ENCODE measurements around the gene TXNRD2.
"Not testable (repeated sequence)": the region's sequence is repeated elsewhere in the genome, so short reads cannot be mapped to it uniquely, and the experiment has no call there.

Gene TXNRD2

DNA sequence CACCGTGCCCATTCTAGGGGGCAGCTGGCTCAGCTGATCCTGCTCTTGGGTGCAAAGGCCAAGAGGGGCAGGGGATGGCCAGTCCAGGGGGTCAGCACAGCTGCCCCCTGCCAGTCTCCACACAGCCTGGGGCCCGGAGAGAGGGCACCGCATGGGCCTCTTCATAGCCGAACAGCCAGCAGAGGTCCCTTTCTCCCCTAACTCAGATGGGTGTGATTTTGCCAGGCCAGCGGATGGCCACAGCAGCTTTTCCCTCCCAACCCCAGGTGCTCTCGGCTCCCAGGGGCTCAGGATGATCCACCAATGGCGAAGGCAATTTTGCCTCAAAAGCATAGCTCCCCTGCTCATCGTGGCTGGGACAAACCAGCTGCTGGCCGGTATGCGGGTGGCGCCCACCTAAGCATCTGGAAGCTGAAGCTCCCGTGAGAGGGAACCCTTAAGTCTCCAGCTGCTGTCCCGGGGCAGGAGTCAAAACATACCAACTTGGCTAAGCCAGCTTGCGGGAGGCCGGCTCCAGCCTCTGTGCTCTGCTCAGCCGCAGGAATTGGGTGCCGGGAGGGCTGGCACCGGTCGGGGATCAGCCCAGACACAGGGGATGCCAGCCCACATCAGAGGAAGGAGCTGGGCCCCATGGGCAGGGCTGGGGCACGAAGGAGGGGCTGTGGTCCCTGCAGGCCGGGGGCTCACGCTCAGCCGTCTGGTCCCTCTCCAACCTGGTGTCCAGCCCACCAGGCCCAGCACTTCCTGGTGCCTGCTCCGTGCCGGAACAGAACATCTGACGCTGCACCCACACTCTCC, 56.5 kb downstream of the TXNRD2 start:
- no peak for DNase-seq

DNA sequence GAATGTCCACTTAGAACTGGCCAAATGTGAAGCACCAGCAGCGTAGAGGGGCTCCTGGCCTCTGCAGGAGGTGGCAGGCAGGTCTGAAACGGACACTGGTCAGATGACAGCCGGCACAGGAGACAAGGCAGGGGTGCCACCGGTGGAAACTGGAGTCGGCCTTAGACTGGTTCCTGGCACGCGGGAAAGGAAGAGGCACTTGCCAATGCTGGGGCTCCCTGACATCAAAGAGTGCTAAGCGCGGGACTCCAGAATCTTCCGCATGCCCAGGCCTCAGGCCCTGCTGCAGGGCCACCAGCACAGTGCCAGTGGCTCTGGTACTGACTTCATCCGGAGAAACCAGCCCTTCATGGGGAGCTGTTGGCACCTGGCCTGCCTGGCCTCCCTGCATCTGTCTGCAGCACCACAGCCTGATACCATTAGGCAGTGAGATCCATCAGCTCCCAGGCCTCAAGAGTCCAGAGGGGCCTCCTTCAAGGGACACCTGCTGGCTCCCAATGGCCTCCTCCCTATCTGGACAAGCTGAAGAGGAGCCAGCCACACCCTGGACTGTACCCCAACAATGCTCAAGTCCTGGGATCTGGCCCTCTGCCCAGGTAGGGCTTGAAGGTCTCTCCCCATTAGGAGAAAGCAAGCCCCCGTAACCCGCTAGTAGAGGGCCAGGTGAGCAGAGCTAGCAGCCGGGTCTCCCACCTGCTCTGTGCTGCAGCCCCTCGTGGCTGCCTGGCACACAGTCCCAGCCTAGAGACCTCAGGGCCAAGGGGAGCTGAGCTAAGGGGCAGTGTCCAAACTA, 57.3 kb downstream of the TXNRD2 start:
- DNase-seq = no peak

DNA sequence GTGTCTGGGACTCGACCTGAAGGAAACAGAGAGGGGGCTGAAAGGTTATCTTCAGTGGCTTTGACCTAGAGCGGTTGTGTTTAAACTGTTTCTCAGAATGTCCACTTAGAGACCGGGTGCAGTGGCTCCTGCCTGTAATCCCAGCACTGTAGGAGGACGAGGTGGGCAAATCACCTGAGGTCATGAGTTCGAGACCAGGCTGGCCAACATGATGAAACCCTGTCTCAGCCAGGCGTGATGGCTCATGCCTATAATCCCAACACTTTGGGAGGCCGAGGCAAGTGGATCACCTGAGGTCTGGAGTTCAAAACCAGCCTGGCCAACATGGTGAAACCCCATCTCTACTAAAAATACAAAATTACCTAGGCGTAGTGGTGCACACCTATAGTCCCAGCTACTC, 58.2 kb downstream of the TXNRD2 start:
- not testable (repeated sequence) for DNase-seq

DNA sequence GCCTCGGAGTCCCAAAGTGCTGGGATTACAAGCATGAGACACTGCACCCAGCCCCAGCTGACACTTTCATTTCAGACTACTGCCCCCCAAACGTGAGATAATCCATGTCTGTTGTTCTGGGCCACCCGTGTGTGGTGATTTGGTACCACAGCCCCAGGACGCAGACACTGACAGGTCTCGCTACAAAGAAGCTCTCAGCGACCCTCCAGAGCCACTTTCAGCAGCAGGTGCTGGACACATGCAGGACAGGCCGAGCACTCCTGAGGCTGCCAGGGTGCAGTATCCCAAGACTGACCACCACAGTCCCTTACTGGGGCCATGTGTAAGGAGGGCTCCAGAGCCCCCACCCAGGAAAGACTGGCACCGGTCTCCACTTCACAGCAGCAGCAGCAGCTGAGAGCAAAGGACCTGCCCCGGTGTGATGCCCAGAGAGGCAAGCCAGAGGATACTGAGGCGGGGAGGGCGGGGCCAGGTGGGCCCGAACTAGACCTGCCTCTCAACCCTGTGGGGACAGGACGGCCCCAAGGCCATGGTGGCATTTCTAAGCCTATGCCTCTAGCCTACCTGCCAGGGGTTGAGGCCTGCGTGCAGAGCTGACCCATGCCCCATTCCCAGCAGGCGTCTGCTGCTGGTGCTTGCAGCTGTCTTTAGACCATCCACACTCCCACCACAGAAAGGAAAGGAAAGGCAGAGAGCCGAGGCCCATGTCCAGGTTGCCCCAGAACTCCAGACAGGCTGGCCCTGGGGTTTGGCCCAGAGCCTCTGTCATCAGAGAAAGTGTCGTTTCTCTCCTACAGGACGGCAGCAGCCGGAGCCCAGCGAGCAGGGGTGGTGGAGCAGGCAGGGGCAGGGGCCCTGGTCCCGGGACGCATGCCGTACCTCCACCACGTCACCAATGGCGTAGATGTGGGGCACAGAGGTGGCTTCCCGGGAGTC, 58.9 kb downstream of the TXNRD2 start:
- no peak for DNase-seq

DNA sequence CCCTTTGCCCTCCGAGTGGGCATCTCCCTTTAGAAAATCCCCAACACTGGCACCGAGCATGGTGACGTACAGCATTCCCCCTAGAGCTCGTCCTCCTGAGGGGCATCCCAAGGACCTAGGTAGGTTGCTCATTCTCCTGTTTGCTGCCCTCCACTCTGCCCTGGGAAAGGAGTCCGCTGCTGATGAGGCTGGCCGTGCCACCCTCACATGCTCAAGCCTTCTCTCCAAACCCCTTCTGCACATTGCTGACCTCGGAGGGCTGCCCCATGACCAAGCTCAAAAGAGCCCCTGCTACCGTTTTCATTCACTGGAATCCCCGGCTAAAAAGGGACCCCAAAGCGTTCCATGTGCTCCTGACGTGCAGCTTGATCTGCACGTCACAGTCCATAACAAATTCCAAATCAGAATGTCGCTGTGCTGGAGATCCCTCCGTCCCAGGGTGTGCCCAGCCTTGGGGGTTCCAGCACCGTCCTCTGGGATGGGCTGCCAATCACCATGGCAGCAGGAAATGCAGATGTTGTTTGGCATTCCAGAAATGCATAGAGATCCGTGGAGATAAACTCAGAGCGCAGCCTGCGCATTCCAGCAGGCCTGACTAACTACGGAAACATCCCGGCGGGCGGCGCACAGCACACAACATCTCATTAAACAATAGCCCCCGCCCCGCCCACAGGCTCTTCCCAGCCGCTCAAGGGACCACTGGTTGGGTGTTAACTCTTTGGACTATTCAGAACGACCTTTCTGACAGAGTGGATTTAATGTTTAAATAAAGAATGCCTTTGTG, 60.6 kb downstream of the TXNRD2 start:
- DNase-seq = no peak

DNA sequence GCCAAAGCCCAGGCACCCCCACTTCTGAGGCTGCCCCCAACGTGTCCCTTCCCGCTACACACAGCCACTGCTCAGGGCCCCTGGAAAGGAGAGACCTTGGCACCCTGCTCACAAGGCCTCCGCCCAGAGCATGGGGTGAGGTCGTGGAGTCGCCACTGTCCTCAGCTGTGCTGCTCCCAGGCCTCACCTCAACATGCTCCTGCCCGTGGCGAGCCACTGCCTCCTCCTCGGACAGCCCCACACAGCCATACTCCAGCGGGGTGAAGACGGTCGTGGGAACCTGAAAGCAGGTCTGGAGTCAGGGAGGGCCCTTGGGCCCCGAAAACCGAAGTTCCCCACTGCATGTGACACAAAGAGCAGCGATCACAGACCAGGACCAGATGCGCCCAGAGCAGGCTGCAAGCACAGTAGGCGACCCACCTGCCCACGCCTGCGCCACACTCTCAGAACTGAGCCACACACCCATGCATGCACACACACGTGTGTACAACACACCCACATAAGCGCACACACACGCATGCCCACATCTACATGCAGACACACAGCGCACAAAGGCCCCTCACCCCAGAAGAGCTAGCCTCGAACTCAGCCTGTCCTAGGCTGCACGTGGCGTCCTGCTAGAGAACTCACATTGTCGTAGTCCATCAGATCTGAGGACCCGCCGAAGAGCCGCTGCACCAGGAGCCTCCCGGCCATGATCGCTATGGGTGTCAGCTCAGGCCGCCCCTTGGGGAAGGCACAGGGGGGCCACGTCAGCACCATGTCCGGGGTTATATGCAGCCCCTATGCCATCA, 61.4 kb downstream of the TXNRD2 start:
- DNase-seq = no peak

DNA sequence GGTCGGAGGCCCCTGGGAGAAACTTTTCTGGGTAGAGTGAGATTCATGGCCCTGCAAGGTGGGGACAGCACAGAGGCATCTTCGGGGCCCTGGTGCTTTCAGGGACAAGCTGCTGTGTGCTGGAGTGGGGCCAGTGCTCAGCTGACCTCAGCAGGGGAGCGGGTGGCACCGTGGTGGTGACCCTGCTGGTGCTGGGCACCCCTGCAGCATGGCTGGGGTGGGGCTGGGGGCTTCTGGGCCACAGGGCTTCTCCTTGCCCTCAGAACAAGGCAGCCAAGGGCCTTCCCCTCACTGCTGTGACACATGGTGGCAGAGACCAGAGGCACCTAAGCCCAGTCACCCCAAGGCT, 62.0 kb downstream of the TXNRD2 start:
- no peak for DNase-seq

DNA sequence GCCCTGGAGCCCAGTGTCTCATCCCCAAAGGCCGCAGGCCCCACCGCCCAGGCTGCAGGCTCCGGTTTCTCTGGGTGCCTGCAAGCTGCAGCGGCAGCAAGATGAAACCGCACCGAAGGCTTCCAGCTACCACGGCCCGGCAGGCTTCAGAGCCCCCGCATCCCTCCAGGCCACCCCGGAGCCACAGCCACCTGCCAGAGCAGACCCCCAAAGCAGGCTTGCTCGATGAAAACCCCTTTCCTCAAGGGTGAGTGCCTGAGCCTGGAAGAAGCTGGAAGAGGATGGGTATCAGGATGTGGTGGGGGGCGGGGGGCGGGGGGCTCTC, 62.4 kb downstream of the TXNRD2 start:
- no peak for DNase-seq

DNA sequence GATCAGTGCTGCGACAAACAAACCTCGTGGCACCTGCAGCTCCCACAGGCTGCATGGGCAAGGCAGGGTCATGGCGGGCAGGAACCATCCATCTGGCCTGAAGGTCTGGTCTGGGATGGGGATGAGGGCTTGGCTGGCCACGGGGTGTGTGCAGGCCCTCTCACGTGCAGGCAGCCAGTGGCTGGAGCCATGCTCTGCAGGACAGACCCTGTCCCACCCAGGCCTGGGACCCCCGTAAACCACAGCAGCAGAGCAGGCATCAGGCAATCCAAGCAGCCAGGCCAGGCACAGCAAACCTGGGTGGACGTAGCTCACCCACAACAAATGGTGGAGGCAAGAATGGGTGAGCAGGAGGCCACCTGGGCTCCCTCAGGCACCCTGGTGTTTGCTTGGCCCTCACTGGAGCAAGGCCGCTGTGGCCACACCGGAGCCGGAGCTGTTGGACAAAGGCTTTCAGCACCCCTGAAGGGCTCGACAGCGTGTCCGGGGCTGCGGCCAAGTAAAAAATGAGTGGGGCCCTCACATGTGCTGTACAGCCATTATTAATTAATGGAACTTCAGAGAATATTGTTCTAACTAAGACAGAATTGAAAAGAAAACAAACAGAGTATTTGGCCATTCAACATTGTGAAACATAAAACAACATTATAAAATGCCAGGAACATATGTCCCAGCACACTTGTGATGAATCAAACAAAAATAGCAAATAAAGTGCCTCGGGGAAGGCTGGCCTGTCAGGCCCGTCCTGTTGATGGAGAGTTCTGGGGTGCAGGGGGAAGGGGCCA, 63.0 kb downstream of the TXNRD2 start:
- DNase-seq = no peak

DNA sequence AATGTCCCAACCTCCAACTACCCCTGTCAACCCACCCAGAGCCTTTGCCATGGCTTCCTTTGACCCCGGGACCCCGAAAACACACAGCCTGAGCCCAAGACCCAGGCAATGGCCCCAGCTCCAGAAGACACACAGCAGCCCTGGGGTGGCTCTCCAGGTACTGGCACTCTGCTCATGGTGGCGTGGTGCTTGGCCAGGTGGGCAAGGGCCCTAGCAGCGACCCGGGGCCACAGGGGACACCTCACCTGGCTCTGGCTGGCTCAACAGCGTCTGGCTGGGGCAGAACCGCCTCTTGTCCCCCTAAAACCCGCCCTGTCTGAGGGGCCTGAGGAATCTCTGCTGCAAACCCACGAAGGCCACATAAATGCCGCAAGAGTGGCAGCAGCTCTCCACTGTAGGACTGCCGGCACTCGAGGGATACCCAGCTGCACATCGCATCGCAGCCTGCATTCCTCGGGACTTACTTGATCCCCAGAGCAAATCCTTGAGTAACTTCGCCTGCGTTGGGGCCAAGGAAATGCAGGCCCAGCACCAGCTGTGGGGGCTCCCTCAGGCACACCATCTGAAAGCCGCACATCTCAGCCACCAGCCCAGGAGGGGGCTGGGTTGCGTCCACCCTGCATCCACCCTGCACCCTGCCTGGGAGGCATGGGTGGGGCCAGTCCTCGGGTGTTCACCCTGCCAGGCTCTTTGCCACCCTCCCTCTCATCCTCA, 63.8 kb downstream of the TXNRD2 start:
- no peak for DNase-seq

DNA sequence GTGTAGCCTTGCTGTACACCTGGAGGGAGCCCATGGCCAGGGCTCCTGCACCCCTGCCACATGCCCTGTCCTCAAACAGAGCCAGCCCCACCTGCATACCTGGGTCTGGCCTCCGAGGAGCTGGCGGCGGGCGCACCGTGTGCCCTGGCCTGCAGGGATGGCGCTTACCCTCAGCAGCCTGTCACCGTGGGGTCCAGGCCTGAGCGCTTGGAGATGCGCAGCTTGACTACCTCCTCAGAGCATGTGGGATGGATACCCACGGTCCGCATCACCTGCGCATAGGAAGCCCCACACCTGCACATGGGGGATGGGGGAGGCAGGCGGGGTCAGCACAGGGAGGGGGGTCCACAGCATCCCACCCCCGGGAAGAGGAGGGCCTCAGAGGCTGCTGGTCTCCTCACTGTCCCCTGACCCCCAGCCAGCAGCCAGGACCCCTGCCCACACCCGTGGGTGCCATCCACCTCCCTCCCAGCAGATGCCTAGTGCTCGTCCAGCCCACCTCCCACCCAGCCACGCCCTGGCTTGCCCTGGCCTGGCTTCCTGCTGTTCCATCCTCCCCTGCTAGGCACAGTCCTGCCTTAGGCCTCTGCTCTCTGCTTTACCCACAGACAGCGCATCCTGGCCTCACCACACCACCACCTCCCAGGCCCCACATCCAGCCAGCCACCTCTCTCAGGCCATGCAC, 64.5 kb downstream of the TXNRD2 start:
- no peak for DNase-seq

DNA sequence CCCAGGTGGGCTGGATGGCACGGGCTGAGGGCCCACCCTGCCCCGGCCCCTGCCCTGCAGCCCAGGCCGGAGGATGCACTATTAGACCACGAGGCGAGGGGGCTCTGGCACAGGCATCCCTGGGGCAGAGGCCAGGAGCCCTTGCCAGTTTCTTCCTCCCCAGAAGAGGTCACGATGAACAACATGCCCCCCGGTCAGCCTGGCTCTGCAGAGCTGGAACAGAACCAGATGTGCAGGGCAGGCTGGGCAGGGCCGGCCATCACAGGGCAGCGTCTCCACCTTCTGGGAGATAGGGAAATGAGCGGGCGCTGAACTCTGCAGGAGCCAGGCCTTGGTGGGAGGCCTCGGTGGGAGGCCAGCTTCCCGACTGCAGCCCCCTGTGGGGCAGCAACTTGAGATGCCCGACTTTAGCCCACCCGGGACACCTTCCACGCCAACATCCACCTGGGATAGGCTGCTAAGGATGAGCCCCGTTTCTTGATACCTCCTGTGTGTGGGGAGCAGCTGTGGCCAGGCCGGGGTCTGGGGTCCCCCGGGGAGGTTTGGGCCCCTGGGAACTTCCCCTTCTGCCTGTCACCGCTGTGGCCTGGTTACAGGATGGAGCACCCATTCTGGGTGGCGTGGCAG, 65.2 kb downstream of the TXNRD2 start:
- DNase-seq = no peak

DNA sequence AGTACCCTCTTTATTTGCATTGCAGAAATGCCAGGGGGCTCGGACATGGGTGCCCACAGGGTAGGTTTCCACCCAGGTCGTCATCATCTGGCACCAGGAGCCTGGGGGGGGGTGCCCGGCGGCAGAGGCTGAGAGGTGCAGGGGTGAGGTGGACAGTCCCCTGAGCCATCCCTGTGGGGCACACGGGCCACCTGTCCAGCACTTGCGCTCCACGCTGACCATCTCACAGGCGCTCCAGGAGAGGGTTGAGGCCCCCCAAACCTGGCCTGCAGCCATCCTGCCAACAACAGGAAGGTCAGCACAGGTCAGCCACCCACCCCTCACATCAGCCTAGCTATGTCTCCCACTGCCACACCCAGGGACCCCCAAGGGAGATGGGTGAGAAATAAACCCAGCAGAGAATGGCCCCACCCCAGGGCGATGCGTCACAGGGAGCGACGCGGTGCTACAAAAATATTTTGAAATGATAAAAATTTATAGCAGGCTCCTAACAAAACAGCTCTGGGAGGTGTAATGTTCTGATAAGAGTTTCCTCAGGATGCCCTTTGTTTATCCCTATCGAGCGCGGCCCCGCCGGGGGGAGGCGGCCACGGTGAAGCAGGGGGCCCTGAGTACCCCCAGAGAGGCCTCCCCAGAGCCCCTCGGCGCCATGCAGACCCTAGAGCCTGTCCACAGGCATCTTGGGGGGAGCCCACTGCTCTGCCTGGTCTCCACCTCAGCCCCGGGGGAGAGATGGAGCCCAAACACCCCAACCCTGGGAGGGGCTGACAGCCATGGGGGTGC, 65.9 kb downstream of the TXNRD2 start:
- no peak for DNase-seq

DNA sequence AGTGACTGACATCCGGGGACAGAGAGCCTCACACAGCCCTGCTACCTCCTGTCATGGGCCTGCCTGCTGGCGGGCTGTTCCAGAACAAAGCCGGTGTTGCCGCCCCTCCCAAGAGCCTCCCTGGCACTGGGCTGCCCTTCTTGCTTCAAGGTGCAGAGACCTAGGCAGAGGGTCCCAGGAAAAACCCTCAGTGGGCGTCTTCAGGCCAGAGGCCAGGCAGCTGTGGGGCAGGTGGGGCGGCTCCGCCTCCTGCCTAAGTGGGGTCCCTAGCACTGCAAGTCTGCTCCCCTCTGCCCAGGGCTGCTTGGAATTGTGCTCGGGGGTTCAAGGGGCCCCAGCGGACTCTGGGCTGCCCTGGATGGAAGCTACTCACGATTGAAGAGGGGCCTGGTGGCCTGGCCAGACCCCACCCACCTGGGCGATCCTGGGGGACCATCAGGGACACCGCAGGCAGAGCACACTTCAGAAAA, 66.5 kb downstream of the TXNRD2 start:
- DNase-seq = no peak

DNA sequence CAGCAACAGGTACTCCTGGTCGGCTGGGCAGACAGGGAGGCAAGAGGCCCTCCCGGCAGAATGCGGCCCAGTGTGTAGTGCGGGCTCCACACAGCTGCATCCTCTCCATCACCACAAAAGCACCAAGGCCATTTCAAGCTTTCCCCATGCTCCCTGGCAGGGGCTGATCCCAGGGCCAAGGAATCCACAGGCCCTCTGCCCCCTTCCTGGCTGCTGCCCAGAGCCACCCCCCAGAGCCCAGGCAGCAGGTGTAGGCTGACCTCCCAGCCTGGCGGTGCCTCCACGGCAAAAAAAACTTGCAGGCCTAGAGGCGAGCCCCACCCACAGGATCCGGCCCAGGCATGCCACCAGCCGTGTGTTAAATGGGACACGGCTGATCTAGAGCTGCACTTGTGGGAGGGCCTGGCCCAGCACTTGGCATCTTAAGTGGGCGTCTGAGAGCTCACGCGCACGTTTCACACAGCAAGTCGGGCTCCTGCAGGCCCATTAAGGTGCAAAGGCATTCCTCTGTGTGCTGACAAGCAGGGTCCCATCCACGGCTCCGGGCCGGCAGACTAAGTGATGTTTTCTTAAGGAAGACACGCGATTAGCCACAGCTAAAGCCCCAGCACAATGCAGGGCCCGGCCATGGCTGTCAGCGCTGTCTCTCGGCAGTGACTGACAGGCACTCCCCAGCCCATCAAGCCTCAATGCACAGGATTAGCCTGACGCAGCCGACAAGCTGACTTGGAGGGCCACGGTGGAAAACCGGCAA, 67.1 kb downstream of the TXNRD2 start:
- no peak for DNase-seq

DNA sequence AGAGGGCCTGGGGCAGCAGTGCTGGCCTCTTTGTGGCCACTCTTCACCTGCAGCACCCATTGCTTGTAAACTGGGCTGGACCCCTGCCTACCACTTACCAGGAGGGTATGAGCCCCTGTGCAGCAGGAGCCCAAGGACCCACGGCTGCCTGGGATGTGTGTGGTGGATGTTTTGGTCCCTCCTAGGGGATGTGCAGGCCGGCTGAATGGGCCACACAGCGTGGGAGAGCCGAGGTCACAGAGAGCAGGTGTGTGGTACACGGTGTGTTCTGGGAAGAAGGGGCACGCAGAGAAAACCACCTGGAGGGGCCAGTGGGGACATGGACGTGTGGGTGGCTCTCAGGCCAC, 67.7 kb downstream of the TXNRD2 start:
- no peak for DNase-seq

DNA sequence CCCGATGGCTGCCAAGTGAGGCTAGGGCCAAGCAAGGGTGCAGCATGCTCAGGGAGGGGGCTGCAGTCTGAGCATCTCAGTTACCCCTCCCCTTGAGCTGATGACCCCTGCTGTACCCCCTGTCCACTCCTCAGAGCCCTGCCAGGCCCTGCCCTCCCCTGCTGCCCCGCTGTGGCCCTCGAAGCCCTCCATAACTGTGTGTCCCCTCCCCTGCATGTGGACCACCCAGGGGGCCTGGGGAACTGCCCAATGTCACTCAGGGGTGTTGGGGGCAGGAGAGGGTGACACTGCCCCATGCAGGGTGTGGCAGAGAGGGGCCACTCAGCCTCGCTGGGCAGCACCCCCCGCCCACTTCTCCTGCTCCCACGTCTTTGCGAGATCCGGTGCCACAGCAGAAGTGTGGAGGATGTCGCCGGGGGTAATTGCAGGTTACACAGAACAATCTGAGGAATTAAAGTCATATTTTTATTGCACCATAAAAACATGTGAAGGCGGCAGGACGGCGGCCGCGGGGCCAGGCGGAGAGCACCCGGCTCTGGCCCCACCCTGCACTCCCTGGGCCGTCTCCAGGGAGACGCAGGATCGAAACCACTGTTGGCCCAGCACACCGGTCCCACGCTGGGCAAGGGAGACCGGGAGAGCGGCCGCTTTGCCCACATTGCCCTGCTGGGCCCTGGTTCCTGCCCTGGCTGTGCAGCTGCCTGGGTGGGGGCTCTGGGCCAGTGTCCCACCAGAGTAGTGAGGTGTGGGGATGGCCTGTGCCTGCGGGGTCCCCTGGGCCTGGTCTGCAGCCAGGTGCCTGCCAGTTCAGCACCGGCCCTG, 68.3 kb downstream of the TXNRD2 start:
- DNase-seq = no peak
